Brain pericyte (primary cell): ENCODE data around the gene MGAT4A.

Experiments used
- DNase-seq: peaks from one replicate; pipeline ENCODE4 v3.0.0-alpha.2; 2012; ENCODE audit warnings: low read depth, low spot score

MGAT4A gene

DNA sequence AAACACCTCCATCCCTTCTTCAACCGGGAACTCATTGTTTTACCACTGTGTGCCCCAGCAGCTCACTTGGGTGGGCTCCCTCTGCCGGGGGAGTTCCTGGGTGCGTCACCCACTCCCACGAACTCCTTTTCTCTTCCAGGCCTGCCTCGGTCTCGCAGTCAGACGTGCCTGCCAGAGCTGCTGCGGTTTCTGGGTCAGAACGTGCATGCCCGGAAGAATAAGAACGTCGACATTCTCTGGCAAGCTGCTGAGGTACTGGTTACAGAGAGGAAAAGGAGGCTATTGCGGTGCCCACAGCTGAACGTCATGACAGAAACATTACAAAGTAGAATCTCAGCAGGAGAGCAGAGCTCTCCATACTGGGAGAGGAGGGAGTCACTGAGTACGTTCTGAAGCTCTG, 158.3 kb downstream of the MGAT4A start:
- no peak for DNase-seq

DNA sequence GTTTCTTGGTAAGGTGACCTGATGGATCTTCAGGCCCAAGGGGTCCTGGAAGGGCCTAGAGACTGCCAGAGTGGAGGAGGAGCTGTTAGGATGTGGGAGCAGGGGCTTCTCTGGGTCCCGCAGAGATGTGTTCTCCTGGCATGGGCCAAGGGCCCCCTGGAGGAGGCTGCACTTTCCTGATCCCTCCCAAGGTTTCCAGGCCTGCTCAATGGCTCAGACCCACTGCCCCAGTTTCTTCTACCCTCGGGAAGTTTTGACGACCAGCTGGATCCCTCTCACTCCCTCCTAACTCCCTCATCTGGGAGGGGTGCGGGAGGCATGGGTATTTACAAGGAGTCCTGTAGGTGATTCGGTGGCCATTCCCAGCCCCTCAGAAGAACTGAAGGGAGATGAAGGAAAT, 158.7 kb downstream of the MGAT4A start:
- no peak for DNase-seq

DNA sequence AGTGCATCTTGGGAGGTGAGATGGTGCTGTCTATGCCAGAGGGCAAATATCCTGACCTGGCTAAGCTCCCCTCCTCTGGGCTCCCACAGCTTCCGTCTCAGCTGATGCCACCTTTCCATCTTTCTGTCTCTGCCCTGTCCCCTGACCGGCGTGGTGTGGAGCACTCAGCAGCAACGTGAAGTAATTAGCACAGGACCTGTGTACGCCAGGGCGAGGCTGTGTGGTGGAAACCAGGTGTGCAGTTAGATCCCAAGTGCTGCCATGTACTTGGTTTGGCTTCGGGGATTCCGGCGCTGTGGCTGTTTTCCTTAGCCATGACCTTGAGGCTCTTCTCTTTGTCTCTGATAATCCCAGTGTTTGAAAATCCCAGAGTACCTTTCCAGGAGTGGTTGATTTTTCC, 159.1 kb downstream of the MGAT4A start:
- DNase-seq: no peak

DNA sequence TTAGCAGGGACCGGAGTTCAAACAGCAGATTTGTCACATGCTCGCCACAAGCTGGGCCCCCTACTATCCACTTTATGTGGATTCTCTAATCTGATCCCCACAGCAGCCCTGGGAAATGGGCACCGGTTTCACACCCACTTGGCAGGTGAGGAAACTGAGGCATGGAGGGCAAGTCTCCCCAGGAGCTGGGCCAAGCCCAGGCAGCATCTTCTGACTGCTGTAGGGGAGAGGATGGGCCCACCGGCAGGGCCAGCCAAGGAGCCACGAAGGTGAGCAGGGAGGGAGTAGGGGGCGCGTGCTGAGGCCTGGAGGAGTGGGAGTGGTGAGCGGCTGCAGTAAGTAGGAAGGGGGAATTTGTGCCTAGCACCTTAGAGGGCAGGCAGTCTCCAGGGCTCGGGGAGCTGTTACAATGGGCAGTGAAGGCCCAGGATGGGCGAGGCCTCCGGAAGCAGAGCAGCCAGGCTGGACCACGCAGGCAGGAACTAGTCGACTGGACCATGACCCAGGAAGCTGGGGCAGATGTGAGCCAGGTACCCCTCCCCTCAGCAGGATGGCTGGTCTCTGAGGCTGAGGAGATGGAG, 159.7 kb downstream of the MGAT4A start:
- no peak for DNase-seq

DNA sequence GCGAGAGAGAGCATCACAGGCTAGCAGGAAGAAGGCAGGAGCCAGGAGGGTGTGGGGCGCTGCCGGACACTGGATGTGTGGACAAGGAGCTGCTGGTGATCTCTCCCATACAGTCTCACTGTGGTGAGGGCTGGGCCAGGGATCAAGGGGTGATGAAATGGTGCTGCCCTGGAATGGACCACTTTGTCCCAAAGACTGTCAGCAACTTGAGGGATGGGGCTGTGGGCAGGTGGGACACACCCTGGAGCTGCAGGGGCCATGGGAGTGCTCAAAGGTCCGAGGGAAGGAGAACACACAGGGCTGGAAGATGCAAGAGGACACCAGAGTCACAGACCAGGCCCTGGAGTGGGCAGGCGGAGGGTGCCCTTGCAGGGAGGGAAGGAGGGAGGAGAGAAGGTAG, 160.6 kb downstream of the MGAT4A start:
- no peak for DNase-seq

DNA sequence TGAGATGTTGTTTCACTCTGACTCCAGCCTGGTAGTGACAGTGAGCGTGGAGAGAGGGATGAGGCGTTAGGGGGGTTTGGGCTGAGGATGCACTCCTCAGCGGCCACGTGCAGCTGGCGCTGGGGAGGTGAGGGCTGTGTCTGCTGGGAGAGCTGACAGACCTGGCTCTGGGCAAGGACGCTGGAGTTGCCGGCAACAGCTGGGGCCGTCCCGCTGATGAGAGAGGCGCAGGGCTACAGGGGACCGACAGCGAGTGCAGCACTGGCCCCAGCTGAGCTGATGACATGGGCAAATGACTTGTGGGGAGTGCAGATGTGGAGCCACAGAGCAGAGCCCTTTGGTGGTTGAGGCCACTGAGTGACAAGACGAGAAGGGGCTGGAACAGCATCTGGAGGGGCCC, 161.0 kb downstream of the MGAT4A start:
- DNase-seq: no peak

DNA sequence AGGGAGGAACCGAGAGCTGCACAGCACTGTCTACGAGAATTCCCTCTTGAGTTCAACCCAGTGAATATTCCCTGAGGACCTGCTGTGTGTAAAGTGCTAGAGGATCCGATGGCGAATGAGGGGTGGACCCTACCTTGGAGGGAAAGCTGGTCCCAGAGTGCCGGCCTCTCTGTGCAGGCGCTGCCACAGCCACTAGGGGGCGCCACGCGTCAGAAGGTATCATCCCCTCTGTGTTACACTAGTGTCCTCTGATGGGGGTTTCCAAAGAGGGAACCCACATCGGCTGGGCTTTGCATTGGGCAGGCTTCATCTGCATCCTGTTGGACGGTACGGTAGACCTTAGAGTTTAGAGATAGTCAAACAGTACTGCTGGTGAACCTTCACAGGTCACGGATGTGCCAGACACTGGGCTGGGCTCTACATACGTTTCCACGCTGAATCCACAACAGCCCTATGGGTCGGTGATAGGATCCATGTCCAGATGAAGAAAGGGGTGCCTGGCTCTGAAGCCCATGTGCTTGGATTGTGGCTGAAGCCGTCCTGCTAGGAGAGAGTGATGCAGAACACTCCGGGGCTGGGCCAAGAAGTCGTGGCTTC, 161.6 kb downstream of the MGAT4A start:
- DNase-seq: no peak
